T-cell (primary cell): ENCODE data around the gene PTPMT1. TPM values are rescaled to one million over a fixed set of nuclear protein-coding genes. Genes with fewer than 3 reads are reported as not detected.
"Not testable (repeated sequence)": the region's sequence is repeated elsewhere in the genome, so short reads cannot be mapped to it uniquely, and the experiment has no call there.

Experiments used
- ATAC-seq, 4 experiments: fragments of 200-7000 bp in 3 of 4; fragments of 150-1000 bp in 1 of 4; cut with Tn5 transposase; replicated peaks in 1 of 4; 1 replicate in 3 of 4; 2 replicates in 1 of 4; pipeline ENCODE4 v1.10.0; 2021; ENCODE audit warnings: moderate library complexity in 3 of 4, mild to moderate bottlenecking in 2 of 4, moderate number of reproducible peaks in 1 of 4
- CTCF ChIA-PET, 2 donors: fragments of 300-600 bp; sonication (Branson Sonifier 250); formaldehyde crosslinking; loops; one replicate each; lab custom pipeline; 2022; ENCODE audit warnings: antibody characterized with exemption in 2 of 2; lab: Charles Lee
- POLR2A ChIA-PET, 2 donors: fragments of 300-600 bp; sonication (Branson Sonifier 250); formaldehyde crosslinking; loops; one replicate each; lab custom pipeline; 2022; ENCODE audit warnings: antibody characterized with exemption in 2 of 2; lab: Charles Lee
- DNase-seq, 35 experiments: peaks; one replicate each; pipeline versions ENCODE4 v3.0.0 to v3.0.0-alpha.2; 2013 to 2023
- H3K27ac ChIP-seq: one replicate; pipeline ENCODE4 v1.5.1; 2013; ENCODE audit warnings: low read length
- H3K27me3 ChIP-seq, 2 experiments: replicated peaks in 1 of 2; 1 replicate in 1 of 2; 2 replicates in 1 of 2; pipeline versions ENCODE4 v1.6.1 to v1.7.0; 2013; ENCODE audit warnings: low read length in 1 of 2, mixed read lengths in 1 of 2; ENCODE audit not compliant: control insufficient read depth in 2 of 2, insufficient read depth in 2 of 2; ENCODE audit errors: extremely low read depth in 1 of 2
- H3K36me3 ChIP-seq, 2 donors: 1 replicate in 1 of 2; 2 replicates in 1 of 2; pipeline versions ENCODE4 v1.6.1 to v1.7.0; 2013; ENCODE audit warnings: low read length in 1 of 2; ENCODE audit not compliant: control insufficient read depth in 2 of 2, insufficient read depth in 1 of 2; ENCODE audit errors: extremely low read depth in 1 of 2
- H3K4me1 ChIP-seq, 2 experiments: 1 replicate in 1 of 2; 2 replicates in 1 of 2; pipeline versions ENCODE4 v1.6.1 to v1.7.0; 2013; ENCODE audit warnings: low read length in 2 of 2, mixed read lengths in 1 of 2; ENCODE audit not compliant: insufficient read depth in 2 of 2, control insufficient read depth in 1 of 2; ENCODE audit errors: extremely low read depth in 1 of 2
- H3K4me3 ChIP-seq, 2 donors: 1 replicate in 1 of 2; 2 replicates in 1 of 2; pipeline versions ENCODE4 v1.5.1 to v1.7.0; 2013; ENCODE audit warnings: mild to moderate bottlenecking in 2 of 2, low read length in 1 of 2, moderate library complexity in 1 of 2; ENCODE audit not compliant: control insufficient read depth in 1 of 2; ENCODE audit errors: extremely low read depth in 1 of 2
- H3K9me3 ChIP-seq: 2 replicates; pipeline ENCODE4 v1.7.0; 2013
- H3K27ac Mint-ChIP-seq, 2 donors: one replicate each; pipeline ENCODE4 v1.8.0; 2020 to 2021; ENCODE audit warnings: mild to moderate bottlenecking in 2 of 2, mixed read lengths in 2 of 2
- H3K27me3 Mint-ChIP-seq, 2 donors: one replicate each; pipeline ENCODE4 v1.8.0; 2021 to 2022; ENCODE audit warnings: mixed read lengths in 2 of 2
- H3K36me3 Mint-ChIP-seq: one replicate; pipeline ENCODE4 v1.8.0; 2021; ENCODE audit warnings: mixed read lengths
- H3K4me1 Mint-ChIP-seq, 3 donors: one replicate each; pipeline ENCODE4 v1.8.0; 2020 to 2022; ENCODE audit warnings: mixed read lengths in 3 of 3, mild to moderate bottlenecking in 1 of 3
- H3K4me3 Mint-ChIP-seq, 3 donors: one replicate each; pipeline ENCODE4 v1.8.0; 2020 to 2022; ENCODE audit warnings: mild to moderate bottlenecking in 3 of 3, mixed read lengths in 3 of 3, moderate library complexity in 3 of 3
- H3K9me3 Mint-ChIP-seq, 3 donors: one replicate each; pipeline ENCODE4 v1.8.0; 2020 to 2022; ENCODE audit warnings: mixed read lengths in 3 of 3
- WGBS: methylation state at CpG from one replicate; pipeline ENCODE4 v1.1.5; 2013; ENCODE audit warnings: missing lambda C conversion rate; ENCODE audit not compliant: insufficient coverage; 5-methylcytosine and 5-hydroxymethylcytosine counted together
- total RNA-seq, 35 experiments: library from RNA in 6 of 35; stranded (reverse) in 6 of 35; fragments of 120-200 nt in 1 of 35; gene quantifications; one replicate each; pipeline versions ENCODE4 v1.2.1 to v1.2.4 and lab custom pipeline; 2013 to 2026

Gene PTPMT1
- total RNA-seq, 5 donors from 2014 or later (not counting 1 experiment from before 2014, with no cell fraction given), result 14.9 to 25.3 (median 25.0) TPM

GRCh38 chr11:47524291-47524874, 41.0 kb upstream of the PTPMT1 start:
- H3K27me3 Mint-ChIP-seq, result no peaks in the 10 kb centered on the region
- Histone ChIP-seq H3K4me1 (peaks cover 31 to 43% of the 10 kb centered on the region in 2 experiments), H3K9me3 (no peaks in the 10 kb centered on the region), H3K4me3 (no peak overlapping the region), H3K36me3 (peaks cover 0 to 3% of the 10 kb centered on the region in 2 donors), H3K27me3 (no peaks in the 10 kb centered on the region), H3K27ac (peak overlapping the region; percentile 69)
- CTCF ChIA-PET, result interaction anchor here in 1 of 2 donors (0.6 kb wide), 1 partner anchor 89 kb away, joined by 3 read pairs; no protein-coding TSS in a partner anchor
- POLR2A ChIA-PET, result interaction anchor here in 1 of 2 donors (0.5 kb wide), 1 partner anchor 54 kb away, joined by 3 read pairs; the partner anchor contains the start of genes KBTBD4 and NDUFS3
- H3K4me3 Mint-ChIP-seq, result peak overlapping the region; percentile 56 to 62 (median 60)
- WGBS, result 41% methylated on average over 9 of the region's 9 CpGs
- H3K27ac Mint-ChIP-seq, result peak overlapping the region; percentile 73 to 87
- H3K9me3 Mint-ChIP-seq, result no peaks in the 10 kb centered on the region
- ATAC-seq, result peak; percentile 29 to 68 (median 46)
- peaks cover 11% of the 10 kb centered on the region for H3K36me3 Mint-ChIP-seq
- peaks cover 44 to 82% (median 75%) of the 10 kb centered on the region in 3 donors for H3K4me1 Mint-ChIP-seq
- peak in 28 of 35 experiments; percentile 5 to 49 (median 25) for DNase-seq

GRCh38 chr11:47526032-47526431, 39.4 kb upstream of the PTPMT1 start:
- DNase-seq, CTCF ChIA-PET, H3K4me3 ChIP-seq, H3K27ac ChIP-seq, H3K36me3 ChIP-seq, POLR2A ChIA-PET, H3K27me3 Mint-ChIP-seq, ATAC-seq, H3K27me3 ChIP-seq, H3K9me3 ChIP-seq, H3K4me3 Mint-ChIP-seq, H3K9me3 Mint-ChIP-seq: not testable (repeated sequence)
- H3K36me3 Mint-ChIP-seq, result peaks cover 11% of the 10 kb centered on the region
- no CpG with 5 or more reads among the region's 9 CpGs for WGBS
- H3K4me1 Mint-ChIP-seq, result peaks cover 47 to 80% (median 74%) of the 10 kb centered on the region in 3 donors
- H3K27ac Mint-ChIP-seq, result peak overlapping the region in 1 of 2 donors; percentile 87
- peaks cover 28 to 48% of the 10 kb centered on the region in 2 experiments for H3K4me1 ChIP-seq

- Mint-ChIP-seq H3K27ac (no peak overlapping the region), H3K9me3 (no peaks in the 10 kb centered on the region), H3K36me3 (peaks cover 11% of the 10 kb centered on the region), H3K4me3 (no peak overlapping the region), H3K4me1 (peaks cover 47 to 79% (median 72%) of the 10 kb centered on the region in 3 donors), H3K27me3 (no peaks in the 10 kb centered on the region)
- POLR2A ChIA-PET, result no interaction called here
- CTCF ChIA-PET, result interaction anchor here in 1 of 2 donors (0.6 kb wide), 1 partner anchor 10 kb away, joined by 7 read pairs; no protein-coding TSS in a partner anchor
- H3K9me3 ChIP-seq, result no peaks in the 10 kb centered on the region
- DNase-seq, result no peak
- ATAC-seq, result no peak
- H3K27ac ChIP-seq, result no peak overlapping the region
- H3K36me3 ChIP-seq, result peaks cover 0 to 9% of the 10 kb centered on the region in 2 donors
- H3K4me1 ChIP-seq, result peaks cover 28 to 51% of the 10 kb centered on the region in 2 experiments
- no CpG with 5 or more reads among the region's 6 CpGs for WGBS
- no peaks in the 10 kb centered on the region for H3K27me3 ChIP-seq
- no peak overlapping the region for H3K4me3 ChIP-seq
Observed at GRCh38 chr11:47527186-47527585, 38.2 kb upstream of the PTPMT1 start.

GRCh38 chr11:47529951-47530350, 35.4 kb upstream of the PTPMT1 start:
- peaks cover 40 to 69% (median 69%) of the 10 kb centered on the region in 3 donors for H3K4me1 Mint-ChIP-seq
- no peak overlapping the region for H3K27ac ChIP-seq
- DNase-seq (no peak), ATAC-seq (no peak)
- peaks cover 0 to 9% of the 10 kb centered on the region in 2 donors for H3K36me3 ChIP-seq
- ChIA-PET CTCF (no interaction called here), POLR2A (no interaction called here)
- peak overlapping the region in 1 of 2 donors; percentile 48 for H3K27ac Mint-ChIP-seq
- H3K27me3 Mint-ChIP-seq, result no peaks in the 10 kb centered on the region
- H3K9me3 ChIP-seq, result no peaks in the 10 kb centered on the region
- peak overlapping the region in 1 of 3 donors; percentile 15 for H3K4me3 Mint-ChIP-seq
- H3K4me3 ChIP-seq, result no peak overlapping the region
- H3K36me3 Mint-ChIP-seq, result peaks cover 13% of the 10 kb centered on the region
- H3K27me3 ChIP-seq, result no peaks in the 10 kb centered on the region
- WGBS, result no CpG with 5 or more reads among the region's 4 CpGs
- peaks cover 10 to 42% of the 10 kb centered on the region in 2 experiments for H3K4me1 ChIP-seq
- no peaks in the 10 kb centered on the region for H3K9me3 Mint-ChIP-seq

- 92% methylated on average over 7 of the region's 9 CpGs for WGBS
- H3K27ac ChIP-seq, H3K9me3 ChIP-seq, DNase-seq, H3K9me3 Mint-ChIP-seq, H3K27me3 ChIP-seq, H3K4me3 ChIP-seq, ATAC-seq, H3K27me3 Mint-ChIP-seq, CTCF ChIA-PET: not testable (repeated sequence)
- H3K4me1 Mint-ChIP-seq, result peaks cover 38 to 64% (median 64%) of the 10 kb centered on the region in 3 donors
- Histone ChIP-seq H3K36me3 (peaks cover 0 to 12% of the 10 kb centered on the region in 2 donors), H3K4me1 (peaks cover 3 to 37% of the 10 kb centered on the region in 2 experiments)
- H3K4me3 Mint-ChIP-seq, result peak overlapping the region in 1 of 3 donors; percentile 15
- peak overlapping the region; percentile 23 to 48 for H3K27ac Mint-ChIP-seq
- POLR2A ChIA-PET, result interaction anchor here in 1 of 2 donors (0.7 kb wide), 1 partner anchor 13 kb away, joined by 3 read pairs; no protein-coding TSS in a partner anchor
- H3K36me3 Mint-ChIP-seq, result peaks cover 14% of the 10 kb centered on the region
Observed at GRCh38 chr11:47530721-47531120, 34.7 kb upstream of the PTPMT1 start.

- DNase-seq (no peak), ATAC-seq (no peak)
- Histone ChIP-seq H3K27me3 (no peaks in the 10 kb centered on the region), H3K4me3 (no peak overlapping the region), H3K9me3 (no peaks in the 10 kb centered on the region), H3K36me3 (peaks cover 0 to 13% of the 10 kb centered on the region in 2 donors), H3K27ac (no peak overlapping the region), H3K4me1 (peaks cover 3 to 38% of the 10 kb centered on the region in 2 experiments)
- H3K9me3 Mint-ChIP-seq, result no peaks in the 10 kb centered on the region
- H3K4me1 Mint-ChIP-seq, result peaks cover 29 to 58% (median 57%) of the 10 kb centered on the region in 3 donors
- H3K36me3 Mint-ChIP-seq, result peaks cover 13% of the 10 kb centered on the region
- WGBS, result no CpG with 5 or more reads among the region's 3 CpGs
- ChIA-PET CTCF (interaction anchor here in 1 of 2 donors (0.6 to 1.5 kb wide), 2 partner anchors 8 to 10 kb away, joined by 3 read pairs; no protein-coding TSS in a partner anchor), POLR2A (interaction anchor here in 1 of 2 donors (1.0 kb wide), 1 partner anchor 16 kb away, joined by 3 read pairs; no protein-coding TSS in a partner anchor)
- H3K27me3 Mint-ChIP-seq, result no peaks in the 10 kb centered on the region
- no peak overlapping the region for H3K4me3 Mint-ChIP-seq
- H3K27ac Mint-ChIP-seq, result no peak overlapping the region
Observed at GRCh38 chr11:47531666-47532065, 33.7 kb upstream of the PTPMT1 start.
